Common myeloid progenitor, CD34-positive (primary cell): Measurements from ENCODE around the gene SNRNP48.

Experiments used
- CTCF ChIA-PET: fragments of 350-600 bp; sonication (Branson Sonifier 250); formaldehyde crosslinking; loops from one replicate; lab custom pipeline; 2021; ENCODE audit warnings: antibody characterized with exemption; lab: Charles Lee
- POLR2A ChIA-PET: fragments of 350-600 bp; sonication (Branson Sonifier 250); formaldehyde crosslinking; loops from one replicate; lab custom pipeline; 2021; ENCODE audit warnings: antibody characterized with exemption; lab: Charles Lee
- DNase-seq, 3 donors: peaks; one replicate each; pipeline versions ENCODE4 v3.0.0 to v3.0.0-alpha.2; 2013
- H3K27ac ChIP-seq, 2 experiments: 1 replicate in 1 of 2; 2 replicates in 1 of 2; pipeline ENCODE4 v1.7.0; 2013; ENCODE audit warnings: inconsistent platforms in 2 of 2, low read length in 2 of 2, mild to moderate bottlenecking in 2 of 2, low read depth in 1 of 2, moderate library complexity in 1 of 2; ENCODE audit not compliant: severe bottlenecking in 2 of 2, insufficient read depth in 1 of 2, poor library complexity in 1 of 2
- H3K27me3 ChIP-seq, 5 experiments: replicated peaks in 2 of 5; 1 replicate in 3 of 5; 2 replicates in 2 of 5; pipeline versions ENCODE4 v1.6.1 to v1.7.0; 2013; ENCODE audit warnings: low read length in 4 of 5, mild to moderate bottlenecking in 2 of 5, moderate library complexity in 2 of 5, inconsistent platforms in 1 of 5; ENCODE audit not compliant: insufficient read depth in 5 of 5, control insufficient read depth in 4 of 5
- H3K36me3 ChIP-seq, 4 experiments: 1 replicate in 2 of 4; 2 replicates in 2 of 4; pipeline versions ENCODE4 v1.6.1 to v1.7.0; 2013; ENCODE audit warnings: low read length in 3 of 4, control low read depth in 1 of 4, mild to moderate bottlenecking in 1 of 4; ENCODE audit not compliant: control insufficient read depth in 4 of 4, insufficient read depth in 4 of 4
- H3K4me1 ChIP-seq, 4 experiments: 1 replicate in 3 of 4; 2 replicates in 1 of 4; pipeline versions ENCODE4 v1.6.1 to v1.7.1; 2013; ENCODE audit warnings: low read length in 3 of 4, mild to moderate bottlenecking in 3 of 4, control low read depth in 1 of 4, inconsistent platforms in 1 of 4, moderate library complexity in 1 of 4; ENCODE audit not compliant: control insufficient read depth in 4 of 4, insufficient read depth in 4 of 4; ENCODE audit errors: control extremely low read depth in 1 of 4
- H3K4me3 ChIP-seq, 7 experiments: 1 replicate in 4 of 7; 2 replicates in 3 of 7; pipeline versions ENCODE4 v1.5.1 to v1.7.0; 2013; ENCODE audit warnings: mild to moderate bottlenecking in 7 of 7, low read length in 6 of 7, moderate library complexity in 6 of 7, inconsistent platforms in 2 of 7, low read depth in 2 of 7, control low read depth in 1 of 7; ENCODE audit not compliant: insufficient read depth in 4 of 7, control insufficient read depth in 1 of 7; ENCODE audit errors: extremely low read depth in 1 of 7
- H3K9me3 ChIP-seq, 5 experiments: 1 replicate in 4 of 5; 2 replicates in 1 of 5; pipeline versions ENCODE4 v1.6.1 to v1.7.1; 2013; ENCODE audit warnings: low read length in 4 of 5, mild to moderate bottlenecking in 2 of 5, inconsistent platforms in 1 of 5, low read depth in 1 of 5, moderate library complexity in 1 of 5; ENCODE audit not compliant: control insufficient read depth in 4 of 5, insufficient read depth in 2 of 5; ENCODE audit errors: control extremely low read depth in 1 of 5
- WGBS: methylation state at CpG from one replicate; pipeline ENCODE4 v1.1.5; 2013; ENCODE audit not compliant: insufficient coverage; 5-methylcytosine and 5-hydroxymethylcytosine counted together

SNRNP48 gene

GRCh38 chr6:7547315-7547714 is 42.7 kb upstream of the SNRNP48 start:
- Histone ChIP-seq H3K27ac (no peak overlapping the region), H3K4me3 (no peak overlapping the region), H3K9me3 (peaks cover 0 to 2% (median 0%) of the 10 kb centered on the region in 5 experiments), H3K4me1 (peaks cover 0 to 8% (median 4%) of the 10 kb centered on the region in 4 experiments), H3K27me3 (peaks cover 16 to 82% (median 38%) of the 10 kb centered on the region in 5 experiments), H3K36me3 (no peaks in the 10 kb centered on the region)
- WGBS = 100% methylated on average over 3 of the region's 4 CpGs
- CTCF ChIA-PET = interaction anchor here (0.6 kb wide), 1 partner anchor 19 kb away, joined by 3 read pairs; no protein-coding TSS in a partner anchor
- POLR2A ChIA-PET = no interaction called here
- no peak for DNase-seq

GRCh38 chr6:7550433-7550801 is 39.6 kb upstream of the SNRNP48 start:
- no peak overlapping the region for H3K27ac ChIP-seq
- no CpG with 5 or more reads among the region's 2 CpGs for WGBS
- CTCF ChIA-PET = no interaction called here
- no peak for DNase-seq
- peaks cover 14 to 75% (median 21%) of the 10 kb centered on the region in 5 experiments for H3K27me3 ChIP-seq
- H3K36me3 ChIP-seq = no peaks in the 10 kb centered on the region
- H3K9me3 ChIP-seq = peaks cover 0 to 2% (median 0%) of the 10 kb centered on the region in 5 experiments
- POLR2A ChIA-PET = interaction anchor here (0.6 kb wide), 1 partner anchor 17 kb away, joined by 3 read pairs; no protein-coding TSS in a partner anchor
- no peaks in the 10 kb centered on the region for H3K4me1 ChIP-seq
- H3K4me3 ChIP-seq = no peak overlapping the region

GRCh38 chr6:7554533-7555275 is 35.3 kb upstream of the SNRNP48 start:
- DNase-seq = no peak
- ChIA-PET CTCF (interaction anchor here (0.8 to 1.5 kb wide), 2 partner anchors 8 to 109 kb away, joined by 3 read pairs; no protein-coding TSS in a partner anchor), POLR2A (interaction anchor here (0.6 kb wide), 1 partner anchor 143 kb away, joined by 3 read pairs; no protein-coding TSS in a partner anchor)
- peaks cover 4 to 57% (median 11%) of the 10 kb centered on the region in 5 experiments for H3K27me3 ChIP-seq
- H3K4me1 ChIP-seq = no peaks in the 10 kb centered on the region
- H3K27ac ChIP-seq = no peak overlapping the region
- H3K36me3 ChIP-seq = no peaks in the 10 kb centered on the region
- no peak overlapping the region for H3K4me3 ChIP-seq
- 91% methylated on average over 3 of the region's 6 CpGs for WGBS
- peaks cover 0 to 2% (median 0%) of the 10 kb centered on the region in 5 experiments for H3K9me3 ChIP-seq

- no peak for DNase-seq
- no peak overlapping the region for H3K4me3 ChIP-seq
- H3K4me1 ChIP-seq = no peaks in the 10 kb centered on the region
- peaks cover 0 to 2% (median 0%) of the 10 kb centered on the region in 5 experiments for H3K9me3 ChIP-seq
- peaks cover 4 to 55% (median 13%) of the 10 kb centered on the region in 5 experiments for H3K27me3 ChIP-seq
- no peak overlapping the region for H3K27ac ChIP-seq
- CTCF ChIA-PET = no interaction called here
- POLR2A ChIA-PET = interaction anchor here (0.7 kb wide), 1 partner anchor 10 kb away, joined by 4 read pairs; no protein-coding TSS in a partner anchor
- 93% methylated on average over 9 of the region's 11 CpGs for WGBS
- H3K36me3 ChIP-seq = no peaks in the 10 kb centered on the region
Observed at GRCh38 chr6:7555671-7556070, 34.3 kb upstream of the SNRNP48 start.

- no peak for DNase-seq
- ChIA-PET CTCF (interaction anchor here (1.2 kb wide), 1 partner anchor 25 kb away, joined by 3 read pairs; no protein-coding TSS in a partner anchor), POLR2A (no interaction called here)
- H3K36me3 ChIP-seq = no peaks in the 10 kb centered on the region
- H3K4me1 ChIP-seq = no peaks in the 10 kb centered on the region
- no peak overlapping the region for H3K4me3 ChIP-seq
- H3K27me3 ChIP-seq = peaks cover 4 to 54% (median 13%) of the 10 kb centered on the region in 5 experiments
- WGBS = 96% methylated on average over 8 of the region's 12 CpGs
- H3K27ac ChIP-seq = no peak overlapping the region
- peaks cover 0 to 2% (median 0%) of the 10 kb centered on the region in 5 experiments for H3K9me3 ChIP-seq
Observed at GRCh38 chr6:7556394-7557106, 33.4 kb upstream of the SNRNP48 start.

- Histone ChIP-seq H3K27ac (no peak overlapping the region), H3K4me1 (no peaks in the 10 kb centered on the region), H3K9me3 (no peaks in the 10 kb centered on the region), H3K4me3 (no peak overlapping the region), H3K36me3 (no peaks in the 10 kb centered on the region), H3K27me3 (peaks cover 4 to 48% (median 13%) of the 10 kb centered on the region in 5 experiments)
- POLR2A ChIA-PET = no interaction called here
- WGBS = 100% methylated on average over 1 of the region's 2 CpGs
- DNase-seq = no peak
- CTCF ChIA-PET = no interaction called here
Observed at GRCh38 chr6:7557652-7558051, 32.3 kb upstream of the SNRNP48 start.
